B cell (primary cell): Measurements from ENCODE around the gene MMGT1. TPM values are rescaled to one million over a fixed set of nuclear protein-coding genes. Genes with fewer than 3 reads are reported as not detected.
A peak's percentile ranks its signal among the peaks of the same experiment; 100 is the strongest.

Experiments used
- ATAC-seq: fragments of 200-7000 bp; cut with Tn5 transposase; one replicate; pipeline ENCODE4 v1.10.0; 2021; ENCODE audit warnings: low read depth, mild to moderate bottlenecking, moderate number of reproducible peaks, moderate library complexity
- CTCF ChIA-PET: fragments of 350-600 bp; sonication (Branson Sonifier 250); formaldehyde crosslinking; loops from one replicate; lab custom pipeline; 2021; ENCODE audit warnings: antibody characterized with exemption, inconsistent platforms; lab: Charles Lee
- POLR2A ChIA-PET: fragments of 350-600 bp; sonication (Branson Sonifier 250); formaldehyde crosslinking; loops from one replicate; lab custom pipeline; 2021; ENCODE audit warnings: antibody characterized with exemption; lab: Charles Lee
- DNase-seq: peaks from one replicate; pipeline ENCODE4 v3.0.0; 2013
- H2AFZ ChIP-seq: 2 replicates; pipeline ENCODE4 v1.6.1; 2012; ENCODE audit warnings: mild to moderate bottlenecking, low read depth, low read length; ENCODE audit not compliant: insufficient read depth, poor library complexity, severe bottlenecking
- H3K27ac ChIP-seq, 2 donors: 1 replicate in 1 of 2; 2 replicates in 1 of 2; pipeline ENCODE4 v1.5.1; 2012 to 2013; ENCODE audit warnings: low read length in 2 of 2, mild to moderate bottlenecking in 2 of 2, moderate library complexity in 1 of 2
- H3K27me3 ChIP-seq, 4 experiments: fragments of 200-600 bp in 1 of 4; sonication (generic) in 1 of 4; replicated peaks in 1 of 4; 1 replicate in 2 of 4; 2 replicates in 2 of 4; pipeline versions ENCODE4 v1.6.1 to v1.7.0; 2013 to 2016; ENCODE audit warnings: low read length in 3 of 4, mild to moderate bottlenecking in 2 of 4, mixed read lengths in 1 of 4, moderate library complexity in 1 of 4; ENCODE audit not compliant: insufficient read depth in 4 of 4, control insufficient read depth in 3 of 4; ENCODE audit errors: control extremely low read depth in 1 of 4
- H3K36me3 ChIP-seq, 2 experiments: replicated peaks in 1 of 2; 1 replicate in 1 of 2; 2 replicates in 1 of 2; pipeline versions ENCODE4 v1.6.1 to v1.7.1; 2013; ENCODE audit warnings: low read length in 1 of 2; ENCODE audit not compliant: insufficient read depth in 2 of 2, control insufficient read depth in 1 of 2; ENCODE audit errors: control extremely low read depth in 1 of 2, extremely low read depth in 1 of 2
- H3K4me1 ChIP-seq, 2 donors: fragments of 200-600 bp in 1 of 2; sonication (generic) in 1 of 2; 1 replicate in 1 of 2; 2 replicates in 1 of 2; pipeline versions ENCODE4 v1.5.1 to v1.6.1; 2013 to 2017; ENCODE audit warnings: low read length in 2 of 2; ENCODE audit not compliant: control insufficient read depth in 2 of 2, insufficient read depth in 2 of 2
- H3K4me2 ChIP-seq: replicated peaks from 2 replicates; pipeline ENCODE3; 2012; ENCODE audit warnings: mild to moderate bottlenecking, low read depth, low read length; ENCODE audit not compliant: poor library complexity, severe bottlenecking
- H3K4me3 ChIP-seq, 5 experiments: fragments of 200-600 bp in 1 of 5; sonication (generic) in 1 of 5; 1 replicate in 3 of 5; 2 replicates in 2 of 5; pipeline versions ENCODE4 v1.5.1 to v1.7.0; 2011 to 2016; ENCODE audit warnings: low read length in 4 of 5, mild to moderate bottlenecking in 4 of 5, low read depth in 2 of 5, control low read depth in 1 of 5, moderate library complexity in 1 of 5; ENCODE audit not compliant: insufficient read depth in 1 of 5; ENCODE audit errors: control extremely low read depth in 1 of 5, extremely low read depth in 1 of 5
- H3K79me2 ChIP-seq: fragments of 200-600 bp; sonication (generic); one replicate; pipeline ENCODE4 v1.6.0; 2016; ENCODE audit warnings: low read length; ENCODE audit not compliant: control insufficient read depth, insufficient read depth
- H3K9ac ChIP-seq: fragments of 200-600 bp; sonication (generic); 2 replicates; pipeline ENCODE4 v1.6.1; 2017; ENCODE audit warnings: mild to moderate bottlenecking, low read length, moderate library complexity
- H3K9me3 ChIP-seq, 3 donors: one replicate each; pipeline versions ENCODE4 v1.6.1 to v1.7.1; 2013; ENCODE audit warnings: low read length in 2 of 3; ENCODE audit not compliant: control insufficient read depth in 2 of 3, insufficient read depth in 1 of 3; ENCODE audit errors: control extremely low read depth in 1 of 3
- H4K20me1 ChIP-seq: 2 replicates; pipeline ENCODE4 v1.6.0; 2012; ENCODE audit warnings: mild to moderate bottlenecking, low read length; ENCODE audit not compliant: insufficient read depth, control insufficient read depth, poor library complexity, severe bottlenecking
- H3K27ac Mint-ChIP-seq: one replicate; pipeline ENCODE4 v1.8.0; 2021; ENCODE audit warnings: mixed read lengths
- H3K27me3 Mint-ChIP-seq: one replicate; pipeline ENCODE4 v1.8.0; 2021; ENCODE audit warnings: mixed read lengths
- H3K4me1 Mint-ChIP-seq: one replicate; pipeline ENCODE4 v1.8.0; 2021; ENCODE audit warnings: mixed read lengths
- H3K4me3 Mint-ChIP-seq: one replicate; pipeline ENCODE4 v1.8.0; 2021; ENCODE audit warnings: mixed read lengths
- H3K9me3 Mint-ChIP-seq: one replicate; pipeline ENCODE4 v1.8.0; 2022; ENCODE audit warnings: mixed read lengths; ENCODE audit not compliant: insufficient read depth
- CTCF ChIP-seq: fragments of 200-600 bp; IDR thresholded peaks from one replicate; pipeline ENCODE4 v1.8.0; 2022; ENCODE audit warnings: antibody characterized with exemption, mild to moderate bottlenecking
- EZH2 ChIP-seq: IDR thresholded peaks from 2 replicates; pipeline ENCODE4 v1.6.1; 2012; ENCODE audit warnings: borderline replicate concordance, low read depth, mild to moderate bottlenecking, moderate library complexity, low read length; ENCODE audit not compliant: insufficient read depth, poor library complexity, severe bottlenecking
- WGBS: methylation state at CpG from one replicate; pipeline ENCODE4 v1.1.5; 2013; ENCODE audit warnings: missing lambda C conversion rate; ENCODE audit not compliant: insufficient coverage; 5-methylcytosine and 5-hydroxymethylcytosine counted together
- intact Hi-C: fragments of 100-400 bp; cut with micrococcal nuclease; formaldehyde crosslinking; loops from one replicate; pipeline ENCODE4 v1.10.0; 2022
- polyA plus RNA-seq: library from polyadenylated mRNA; depleted of rRNA; stranded (reverse); fragments of >200 nt; gene quantifications from 2 replicates; pipeline ENCODE4 v1.2.3, GENCODE V29; 2012
- total RNA-seq, 2 donors: library from RNA; stranded (reverse); fragments of 120-200 nt in 1 of 2; gene quantifications; 1 replicate in 1 of 2; 2 replicates in 1 of 2; pipeline versions ENCODE4 v1.2.3 to v1.2.4, GENCODE V29; 2013 to 2022

The MMGT1 gene
- total and polyA plus RNA-seq, 2 donors (not counting 1 experiment from before 2014, with no cell fraction given), result 7.9 to 25.1 TPM

- ATAC-seq (peak; percentile 36), DNase-seq (peak; percentile 38)
- Histone ChIP-seq H3K4me2 (no peak overlapping the region), H3K9ac (no peak overlapping the region), H4K20me1 (no peaks in the 10 kb centered on the region), H3K9me3 (no peaks in the 10 kb centered on the region), H3K36me3 (no peaks in the 10 kb centered on the region), H3K27ac (no peak overlapping the region), H3K27me3 (no peaks in the 10 kb centered on the region), H2AFZ (no peak overlapping the region), H3K4me3 (no peak overlapping the region), H3K4me1 (no peaks in the 10 kb centered on the region), H3K79me2 (no peaks in the 10 kb centered on the region)
- Mint-ChIP-seq H3K27ac (no peak overlapping the region), H3K4me1 (no peaks in the 10 kb centered on the region), H3K4me3 (no peak overlapping the region), H3K27me3 (no peaks in the 10 kb centered on the region), H3K9me3 (no peaks in the 10 kb centered on the region)
- TF ChIP-seq CTCF, result peak; percentile 74
- TF ChIP-seq EZH2, result no peak
- ChIA-PET CTCF (interaction anchor here (1.3 to 3.2 kb wide), 7 partner anchors 9 to 447 kb away, joined by 3 to 13 read pairs (median 7); partner anchors contain the start of gene MMGT1), POLR2A (no interaction called here)
- intact Hi-C loops, result loop anchor here (1.0 kb wide), 1 partner anchor 448 kb away; no protein-coding TSS in a partner anchor
- WGBS, result 49% methylated on average over 4 of the region's 19 CpGs
These were observed 41.9 kb downstream of the MMGT1 start for GRCh38 chrX:135931644-135932487.

GRCh38 chrX:135927897-135928296 is 45.9 kb downstream of the MMGT1 start:
- Histone ChIP-seq H3K27me3 (no peaks in the 10 kb centered on the region), H3K4me2 (no peak overlapping the region), H3K79me2 (no peaks in the 10 kb centered on the region), H3K9me3 (no peaks in the 10 kb centered on the region), H3K36me3 (no peaks in the 10 kb centered on the region), H3K4me3 (no peak overlapping the region), H3K9ac (no peak overlapping the region), H3K27ac (no peak overlapping the region), H2AFZ (no peak overlapping the region), H4K20me1 (no peaks in the 10 kb centered on the region), H3K4me1 (no peaks in the 10 kb centered on the region)
- Mint-ChIP-seq H3K4me3 (no peak overlapping the region), H3K9me3 (no peaks in the 10 kb centered on the region), H3K4me1 (no peaks in the 10 kb centered on the region), H3K27me3 (no peaks in the 10 kb centered on the region), H3K27ac (no peak overlapping the region)
- POLR2A ChIA-PET, result no interaction called here
- intact Hi-C loops, result no loop called here
- TF ChIP-seq EZH2 (no peak), CTCF (no peak)
- no CpG with 5 or more reads among the region's 2 CpGs for WGBS
- no peak for DNase-seq
- CTCF ChIA-PET, result no interaction called here
- no peak for ATAC-seq
